Breast epithelium (tissue), 3 donors: ENCODE results near the gene C1QTNF3.

Experiments used
- CTCF ChIP-seq, 3 donors: fragments of 450-650 bp; IDR thresholded peaks; one replicate each; pipeline ENCODE4 v1.5.1; 2016 to 2017; ENCODE audit warnings: antibody characterized with exemption in 3 of 3, mild to moderate bottlenecking in 3 of 3, moderate library complexity in 3 of 3
- POLR2A ChIP-seq: fragments of 450-650 bp; IDR thresholded peaks from one replicate; pipeline ENCODE4 v1.6.1; 2016; ENCODE audit warnings: antibody characterized with exemption, mild to moderate bottlenecking, moderate library complexity
- POLR2AphosphoS5 ChIP-seq, 3 donors: sonication (generic); formaldehyde crosslinking; IDR thresholded peaks; one replicate each; pipeline ENCODE4 v1.6.1; 2017; ENCODE audit warnings: antibody characterized with exemption in 3 of 3

- TF ChIP-seq POLR2AphosphoS5 (IDR thresholded peaks at IDR 0.05), result no peak
- no peak for TF ChIP-seq CTCF (IDR thresholded peaks at IDR 0.05)
- no peak for TF ChIP-seq POLR2A
These were observed 50.1 kb downstream of the C1QTNF3 start for GRCh38 chr5:33992864-33993263.
